SU-DHL-6 (cell line): ENCODE data around the gene SP8.

ENCODE experiments used
- CTCF ChIP-seq: fragments of 200-600 bp; sonication (generic); IDR thresholded peaks from one replicate; pipeline ENCODE4 v1.5.1; 2017; ENCODE audit warnings: antibody characterized with exemption, mild to moderate bottlenecking, low read length, moderate library complexity; ENCODE audit not compliant: insufficient read depth, poor library complexity, severe bottlenecking
- EZH2phosphoT487 ChIP-seq: fragments of 200-600 bp; sonication (generic), shearing (Covaris generic); conservative IDR thresholded peaks from 2 replicates; pipeline ENCODE4 v1.6.1; 2018; ENCODE audit warnings: mild to moderate bottlenecking, antibody characterized with exemption, low read length, moderate library complexity, mixed read lengths

DNA sequence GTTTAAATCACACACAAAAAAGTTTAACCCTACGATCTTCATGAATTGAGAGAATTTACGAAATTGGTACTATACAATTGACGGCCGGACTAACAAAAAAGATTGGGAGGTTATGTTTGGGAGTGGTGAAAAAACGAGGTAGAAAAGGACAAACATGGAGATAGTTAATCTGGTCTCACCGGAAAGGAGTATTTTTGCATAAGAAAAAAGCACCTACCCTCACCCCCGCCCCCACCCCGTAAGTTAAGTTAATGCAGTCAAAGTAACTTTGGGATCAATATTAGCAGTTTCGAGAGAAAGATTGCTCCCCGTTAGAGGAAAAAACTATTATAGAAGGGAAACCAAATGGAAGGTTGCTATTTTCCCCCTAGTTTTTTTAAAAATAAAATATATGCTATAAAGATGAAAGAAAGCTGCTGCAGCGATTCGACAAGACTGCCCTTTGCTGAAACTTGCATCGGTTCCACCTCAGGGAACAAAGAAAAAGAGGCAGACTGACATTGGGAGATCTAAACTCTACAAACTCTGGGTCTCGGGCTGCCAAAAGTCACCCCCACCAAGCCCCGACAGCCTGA lies 3.5 kb downstream of the SP8 start:
- TF ChIP-seq CTCF (no peak), EZH2phosphoT487 (no peak)
